SK-N-MC (cell line): Measurements from ENCODE around the gene SCYL1.

Experiments
- DNase-seq: peaks from one replicate; pipeline ENCODE4 v3.0.0-alpha.2; 2011; ENCODE audit warnings: low read depth, low spot score
- H3K27ac ChIP-seq: fragments of 200-600 bp; sonication (generic); 2 replicates; pipeline ENCODE4 v1.5.1; 2016; ENCODE audit warnings: mixed run types
- H3K36me3 ChIP-seq: fragments of 200-600 bp; sonication (generic); 2 replicates; pipeline ENCODE4 v1.6.1; 2017; ENCODE audit warnings: antibody characterized with exemption, low read length, mixed read lengths; ENCODE audit not compliant: insufficient read depth
- H3K4me3 ChIP-seq: fragments of 200-600 bp; sonication (generic); 2 replicates; pipeline ENCODE4 v1.5.1; 2016
- H3K9ac ChIP-seq: fragments of 200-600 bp; sonication (generic); 2 replicates; pipeline ENCODE4 v1.8.0; 2017; ENCODE audit warnings: mixed run types, mixed read lengths; ENCODE audit not compliant: insufficient read length
- H3K9me3 ChIP-seq: fragments of 200-600 bp; sonication (generic); 2 replicates; pipeline ENCODE4 v1.6.1; 2017; ENCODE audit warnings: low read depth, mild to moderate bottlenecking, antibody characterized with exemption, low read length, moderate library complexity, mixed read lengths
- EZH2 ChIP-seq: fragments of 200-600 bp; sonication (generic); IDR thresholded peaks from one replicate; pipeline ENCODE4 v1.6.1; 2017; ENCODE audit warnings: antibody characterized with exemption
- FOXP2 ChIP-seq: optimal IDR thresholded peaks from 2 replicates; pipeline ENCODE3; 2011; ENCODE audit warnings: mild to moderate bottlenecking, moderate library complexity; ENCODE audit not compliant: insufficient read depth; ENCODE audit errors: extremely low read length, control extremely low read depth
- POLR2AphosphoS5 ChIP-seq: IDR thresholded peaks from 2 replicates; pipeline ENCODE4 v1.6.1; 2012; ENCODE audit warnings: mild to moderate bottlenecking, low read depth, low read length, borderline replicate concordance

SCYL1 gene

GRCh38 chr11:65546217-65546958 is 21.5 kb downstream of the SCYL1 start:
- Histone ChIP-seq H3K9ac (no peak overlapping the region), H3K4me3 (no peak overlapping the region), H3K36me3 (peaks cover 13% of the 10 kb centered on the region; the same call in 1 of the 2 replicates), H3K9me3 (no peaks in the 10 kb centered on the region), H3K27ac (no peak overlapping the region)
- no peak for DNase-seq
- TF ChIP-seq POLR2AphosphoS5 = no peak
- TF ChIP-seq FOXP2 = no peak
- TF ChIP-seq EZH2 = no peak

- DNase-seq = no peak
- Histone ChIP-seq H3K9ac (no peak overlapping the region), H3K9me3 (no peaks in the 10 kb centered on the region), H3K36me3 (peaks cover 19% of the 10 kb centered on the region; the same call in 1 of the 2 replicates), H3K4me3 (no peak overlapping the region), H3K27ac (no peak overlapping the region)
- TF ChIP-seq EZH2 = no peak
- no peak for TF ChIP-seq POLR2AphosphoS5
- TF ChIP-seq FOXP2 = no peak
Observed at GRCh38 chr11:65547446-65548125, 22.7 kb downstream of the SCYL1 start.

- no peak for DNase-seq
- Histone ChIP-seq H3K9ac (no peak overlapping the region), H3K9me3 (no peaks in the 10 kb centered on the region), H3K4me3 (no peak overlapping the region), H3K36me3 (peaks cover 19% of the 10 kb centered on the region; the same call in 1 of the 2 replicates), H3K27ac (no peak overlapping the region)
- TF ChIP-seq POLR2AphosphoS5 = no peak
- TF ChIP-seq FOXP2 = no peak
- TF ChIP-seq EZH2 = no peak
Observed at GRCh38 chr11:65548395-65548794, 23.5 kb downstream of the SCYL1 start.

- Histone ChIP-seq H3K9ac (no peak overlapping the region), H3K36me3 (peaks cover 19% of the 10 kb centered on the region; the same call in 1 of the 2 replicates), H3K27ac (no peak overlapping the region), H3K9me3 (no peaks in the 10 kb centered on the region), H3K4me3 (no peak overlapping the region)
- no peak for DNase-seq
- TF ChIP-seq EZH2 = no peak
- TF ChIP-seq FOXP2 = no peak
- TF ChIP-seq POLR2AphosphoS5 = no peak
Observed at GRCh38 chr11:65549096-65549495, 24.2 kb downstream of the SCYL1 start.

GRCh38 chr11:65551572-65552387 is 26.9 kb downstream of the SCYL1 start:
- Histone ChIP-seq H3K36me3 (peaks cover 19% of the 10 kb centered on the region; the same call in 1 of the 2 replicates), H3K9ac (no peak overlapping the region), H3K4me3 (no peak overlapping the region), H3K27ac (no peak overlapping the region), H3K9me3 (no peaks in the 10 kb centered on the region)
- DNase-seq = no peak
- TF ChIP-seq FOXP2 = no peak
- TF ChIP-seq EZH2 = no peak
- TF ChIP-seq POLR2AphosphoS5 = no peak

DNA sequence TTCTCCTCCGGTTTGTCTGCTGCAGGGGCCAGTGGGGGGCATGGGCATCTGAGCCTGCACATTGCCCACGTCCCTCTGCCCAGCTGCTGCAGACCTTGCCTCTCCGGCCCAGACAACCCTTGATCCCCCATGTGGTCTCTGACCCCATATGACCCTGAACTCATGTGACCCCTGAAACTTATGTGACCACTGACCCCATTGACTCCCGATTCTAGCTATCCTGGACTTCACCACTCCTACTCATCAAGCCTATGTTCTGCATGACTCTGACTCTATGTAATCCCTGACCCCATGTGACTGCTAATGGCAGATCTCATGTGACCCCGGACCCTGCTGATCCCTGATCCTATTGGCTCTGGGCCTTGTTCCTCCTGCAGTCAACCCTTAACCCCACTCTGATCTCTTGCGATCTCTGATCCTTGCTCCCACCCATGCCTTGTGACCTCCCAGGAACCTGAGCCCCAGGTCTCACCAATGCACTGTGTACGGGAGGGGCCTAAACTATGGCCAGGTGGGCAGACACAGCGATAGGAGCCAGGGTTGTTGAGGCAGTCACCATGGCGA is 27.6 kb downstream of the SCYL1 start:
- peaks cover 19% of the 10 kb centered on the region; the same call in 1 of the 2 replicates for H3K36me3 ChIP-seq
- TF ChIP-seq EZH2 (no peak), POLR2AphosphoS5 (no peak), FOXP2 (no peak)
- H3K9me3 ChIP-seq = no peaks in the 10 kb centered on the region
- no peak for DNase-seq
- H3K4me3 ChIP-seq = no peak overlapping the region
- peak overlapping the region; percentile 67; the same call in 1 of the 2 replicates for H3K27ac ChIP-seq
- H3K9ac ChIP-seq = no peak overlapping the region

- peak overlapping the region; percentile 64 for H3K4me3 ChIP-seq
Observed at GRCh38 chr11:65553301-65554001, 28.6 kb downstream of the SCYL1 start.

More at GRCh38 chr11:65553301-65554001, 28.6 kb downstream of the SCYL1 start:
- Histone ChIP-seq H3K36me3 (peaks cover 19% of the 10 kb centered on the region; the same call in 1 of the 2 replicates), H3K9ac (no peak overlapping the region), H3K9me3 (no peaks in the 10 kb centered on the region), H3K27ac (peak overlapping the region; percentile 73)
- TF ChIP-seq FOXP2 (no peak), EZH2 (no peak), POLR2AphosphoS5 (peak; percentile 59)
- DNase-seq = no peak
